Measurements from ENCODE around the gene FAR2. TPM values are rescaled to one million over a fixed set of nuclear protein-coding genes. Genes with fewer than 3 reads are reported as not detected.

Gene FAR2
- total and polyA plus RNA-seq, 4 donors, result 0.81 to 7.6 (median 3.1) TPM

GRCh38 chr12:29234552-29234951 is 85.5 kb downstream of the FAR2 start:
- H3K4me3 ChIP-seq (ENCODE audit: low read depth in 1 of 3, low read length in 3 of 3), result no peak overlapping the region
- peaks cover 0 to 5% (median 0%) of the 10 kb centered on the region in 4 donors for H3K27me3 ChIP-seq (ENCODE audit: control insufficient read depth in 4 of 4, insufficient read depth in 4 of 4, low read length in 3 of 4)
- H3K9ac ChIP-seq (ENCODE audit: low read depth in 1 of 2, low read length in 2 of 2), result no peak overlapping the region
- H3K9me3 ChIP-seq (ENCODE audit: control insufficient read depth in 4 of 4, low read length in 3 of 4), result no peaks in the 10 kb centered on the region
- no peak for DNase-seq (ENCODE audit: low spot score)
- no peaks in the 10 kb centered on the region for H3K36me3 ChIP-seq (ENCODE audit: control insufficient read depth in 4 of 4, insufficient read depth in 3 of 4, low read depth in 1 of 4, low read length in 3 of 4)
- H3K27ac ChIP-seq (ENCODE audit: low read depth in 1 of 2, low read length in 2 of 2), result no peak overlapping the region
- TF ChIP-seq EGR1 (IDR thresholded peaks at IDR 0.05; ENCODE audit: low read depth in 2 of 2) (no peak), SP1 (IDR thresholded peaks at IDR 0.05) (no peak), RXRA (IDR thresholded peaks at IDR 0.05) (no peak), JUND (IDR thresholded peaks at IDR 0.05) (no peak), HNF4G (IDR thresholded peaks at IDR 0.05) (no peak), CTCF (IDR thresholded peaks at IDR 0.05; ENCODE audit: low read depth, low read length, missing input control) (no peak), YY1 (IDR thresholded peaks at IDR 0.05) (no peak)
- TF ChIP-seq, protein P1, sequence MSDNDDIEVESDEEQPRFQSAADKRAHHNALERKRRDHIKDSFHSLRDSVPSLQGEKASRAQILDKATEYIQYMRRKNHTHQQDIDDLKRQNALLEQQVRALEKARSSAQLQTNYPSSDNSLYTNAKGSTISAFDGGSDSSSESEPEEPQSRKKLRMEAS (IDR thresholded peaks at IDR 0.05), result no peak
- H3K4me1 ChIP-seq (ENCODE audit: control insufficient read depth in 4 of 4, insufficient read depth in 4 of 4, low read length in 3 of 4), result no peaks in the 10 kb centered on the region
- WGBS, result 82% methylated on average over 2 of the region's 2 CpGs

DNA sequence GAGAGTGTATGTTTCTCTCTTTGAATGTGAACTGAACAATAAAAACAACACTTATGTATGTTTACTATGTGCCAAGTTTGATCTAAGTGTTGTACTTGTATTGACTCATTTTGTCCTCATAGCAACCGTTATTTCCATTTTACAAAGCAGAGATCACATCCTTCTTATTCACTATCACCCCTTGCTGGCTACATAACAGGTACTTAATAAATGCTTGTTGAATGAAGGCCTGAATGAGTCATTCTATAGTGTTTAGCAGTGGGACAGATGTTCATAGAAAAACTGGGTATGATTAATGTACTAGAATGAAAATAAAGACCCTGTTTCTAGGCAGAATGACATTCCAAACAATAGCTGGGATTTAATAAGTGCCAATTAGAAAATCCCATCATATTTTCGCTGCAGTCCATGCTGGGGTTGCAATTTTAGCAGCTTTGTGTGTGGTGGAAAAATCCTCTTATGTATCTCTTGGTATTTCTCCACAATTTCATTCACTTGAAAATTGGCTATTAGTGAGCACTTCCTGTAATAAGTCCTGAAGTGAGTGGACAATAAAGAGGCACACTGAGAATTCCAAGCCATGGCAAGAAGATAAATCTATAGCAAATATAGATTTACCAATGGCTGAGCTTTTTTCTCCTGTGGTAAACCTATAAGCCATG is 86.0 kb downstream of the FAR2 start:
- H3K9me3 ChIP-seq (ENCODE audit: control insufficient read depth in 4 of 4, low read length in 3 of 4), result no peaks in the 10 kb centered on the region
- WGBS, result 77% methylated on average over 2 of the region's 2 CpGs
- H3K27me3 ChIP-seq (ENCODE audit: control insufficient read depth in 4 of 4, insufficient read depth in 4 of 4, low read length in 3 of 4), result peaks cover 0 to 5% (median 0%) of the 10 kb centered on the region in 4 donors
- H3K27ac ChIP-seq (ENCODE audit: low read depth in 1 of 2, low read length in 2 of 2), result no peak overlapping the region
- no peaks in the 10 kb centered on the region for H3K36me3 ChIP-seq (ENCODE audit: control insufficient read depth in 4 of 4, insufficient read depth in 3 of 4, low read depth in 1 of 4, low read length in 3 of 4)
- no peak overlapping the region for H3K9ac ChIP-seq (ENCODE audit: low read depth in 1 of 2, low read length in 2 of 2)
- H3K4me1 ChIP-seq (ENCODE audit: control insufficient read depth in 4 of 4, insufficient read depth in 4 of 4, low read length in 3 of 4), result no peaks in the 10 kb centered on the region
- no peak for DNase-seq (ENCODE audit: low spot score)
- TF ChIP-seq TAF1 (conservative IDR thresholded peaks at IDR 0.05), result no peak
- no peak overlapping the region for H3K4me3 ChIP-seq (ENCODE audit: low read depth in 1 of 3, low read length in 3 of 3)

DNA sequence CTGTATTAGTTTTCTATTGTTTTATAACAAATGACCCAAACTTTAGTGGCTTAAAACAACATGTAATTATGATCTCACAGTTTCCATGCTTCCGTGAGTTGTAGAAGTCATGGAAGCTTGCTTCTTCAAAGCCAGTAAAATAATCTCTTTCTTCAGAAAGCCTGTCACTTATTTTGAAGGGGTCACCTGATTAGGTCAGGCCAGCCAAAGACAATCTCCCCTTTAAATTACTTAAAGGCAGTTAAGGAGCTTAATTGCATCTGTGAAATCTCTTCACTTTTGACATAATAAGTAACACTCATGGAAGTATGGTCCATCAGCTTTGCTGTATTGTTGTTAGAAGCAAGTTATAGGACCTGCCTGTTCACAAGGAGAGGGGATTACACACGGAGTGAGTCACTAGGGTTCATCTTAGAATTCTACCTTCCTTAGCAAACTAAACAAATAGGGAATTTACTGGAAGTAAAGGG is 89.8 kb downstream of the FAR2 start:
- Histone ChIP-seq H3K4me3 (ENCODE audit: low read depth in 1 of 3, low read length in 3 of 3) (no peak overlapping the region), H3K27ac (ENCODE audit: low read depth in 1 of 2, low read length in 2 of 2) (no peak overlapping the region), H3K9ac (ENCODE audit: low read depth in 1 of 2, low read length in 2 of 2) (no peak overlapping the region), H3K9me3 (ENCODE audit: control insufficient read depth in 4 of 4, low read length in 3 of 4) (no peaks in the 10 kb centered on the region), H3K27me3 (ENCODE audit: control insufficient read depth in 4 of 4, insufficient read depth in 4 of 4, low read length in 3 of 4) (no peaks in the 10 kb centered on the region), H3K36me3 (ENCODE audit: control insufficient read depth in 4 of 4, insufficient read depth in 3 of 4, low read depth in 1 of 4, low read length in 3 of 4) (no peaks in the 10 kb centered on the region), H3K4me1 (ENCODE audit: control insufficient read depth in 4 of 4, insufficient read depth in 4 of 4, low read length in 3 of 4) (peaks cover 6 to 16% (median 9%) of the 10 kb centered on the region in 4 donors)
- 88% methylated on average over 2 of the region's 2 CpGs for WGBS
- DNase-seq (ENCODE audit: low spot score), result no peak
- TF ChIP-seq, protein P1 (IDR thresholded peaks at IDR 0.05), result no peak
- TF ChIP-seq RXRA (IDR thresholded peaks at IDR 0.05) (no peak), RAD21 (IDR thresholded peaks at IDR 0.05) (no peak), GABPA (IDR thresholded peaks at IDR 0.05 in 1 of 2, conservative IDR thresholded peaks at IDR 0.05 in 1 of 2) (no peak), FOXA1 (IDR thresholded peaks at IDR 0.05) (no peak), NR2F2 (IDR thresholded peaks at IDR 0.05) (no peak), JUND (IDR thresholded peaks at IDR 0.05) (no peak), REST (IDR thresholded peaks at IDR 0.05) (no peak), CTCF (IDR thresholded peaks at IDR 0.05; ENCODE audit: low read depth, low read length, missing input control) (no peak), HNF4G (IDR thresholded peaks at IDR 0.05) (no peak)
- TF ChIP-seq, protein P2, sequence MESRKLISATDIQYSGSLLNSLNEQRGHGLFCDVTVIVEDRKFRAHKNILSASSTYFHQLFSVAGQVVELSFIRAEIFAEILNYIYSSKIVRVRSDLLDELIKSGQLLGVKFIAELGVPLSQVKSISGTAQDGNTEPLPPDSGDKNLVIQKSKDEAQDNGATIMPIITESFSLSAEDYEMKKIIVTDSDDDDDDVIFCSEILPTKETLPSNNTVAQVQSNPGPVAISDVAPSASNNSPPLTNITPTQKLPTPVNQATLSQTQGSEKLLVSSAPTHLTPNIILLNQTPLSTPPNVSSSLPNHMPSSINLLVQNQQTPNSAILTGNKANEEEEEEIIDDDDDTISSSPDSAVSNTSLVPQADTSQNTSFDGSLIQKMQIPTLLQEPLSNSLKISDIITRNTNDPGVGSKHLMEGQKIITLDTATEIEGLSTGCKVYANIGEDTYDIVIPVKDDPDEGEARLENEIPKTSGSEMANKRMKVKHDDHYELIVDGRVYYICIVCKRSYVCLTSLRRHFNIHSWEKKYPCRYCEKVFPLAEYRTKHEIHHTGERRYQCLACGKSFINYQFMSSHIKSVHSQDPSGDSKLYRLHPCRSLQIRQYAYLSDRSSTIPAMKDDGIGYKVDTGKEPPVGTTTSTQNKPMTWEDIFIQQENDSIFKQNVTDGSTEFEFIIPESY (IDR thresholded peaks at IDR 0.05), result no peak
